Measurements from ENCODE around the gene EBLN1.
A peak's percentile ranks its signal among the peaks of the same experiment; 100 is the strongest.

Gene EBLN1

DNA sequence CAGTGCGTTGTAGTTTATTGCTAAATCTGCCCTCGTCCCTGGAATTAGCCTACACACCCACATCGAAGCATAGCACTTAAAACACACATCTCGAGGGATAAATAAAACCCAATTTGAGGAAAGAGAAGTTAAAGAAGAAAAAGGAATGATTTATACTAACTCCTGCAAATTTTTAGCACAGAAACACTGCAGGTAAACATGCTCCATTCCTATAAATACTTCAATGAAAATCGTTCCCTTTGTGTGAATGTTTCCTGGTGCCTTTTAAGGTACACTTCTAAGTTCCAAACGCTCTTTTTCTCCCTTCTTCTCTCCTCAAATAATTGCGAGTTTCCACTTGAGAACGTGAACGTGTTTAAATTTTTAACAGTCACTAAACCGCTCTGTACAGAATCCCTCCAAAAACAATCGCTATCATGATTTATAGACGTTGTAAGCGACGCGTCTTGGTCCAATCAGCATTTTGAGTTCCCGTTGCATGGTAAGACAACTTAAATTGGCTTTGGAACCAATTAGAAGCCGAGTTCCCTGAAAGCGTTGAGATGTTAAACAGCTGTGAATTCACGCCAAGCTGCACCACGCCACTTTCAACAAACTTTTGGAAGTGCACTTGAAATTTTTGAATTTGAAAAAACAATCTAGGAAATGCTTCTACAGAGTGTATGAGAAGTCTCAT, 12.5 kb upstream of the EBLN1 start:
- CTCF ChIA-PET = interaction anchor here (0.8 to 1.4 kb wide), 2 partner anchors 14 to 15 kb away, joined by 3 to 4 read pairs; no protein-coding TSS in a partner anchor
- TF ChIP-seq, protein P1, sequence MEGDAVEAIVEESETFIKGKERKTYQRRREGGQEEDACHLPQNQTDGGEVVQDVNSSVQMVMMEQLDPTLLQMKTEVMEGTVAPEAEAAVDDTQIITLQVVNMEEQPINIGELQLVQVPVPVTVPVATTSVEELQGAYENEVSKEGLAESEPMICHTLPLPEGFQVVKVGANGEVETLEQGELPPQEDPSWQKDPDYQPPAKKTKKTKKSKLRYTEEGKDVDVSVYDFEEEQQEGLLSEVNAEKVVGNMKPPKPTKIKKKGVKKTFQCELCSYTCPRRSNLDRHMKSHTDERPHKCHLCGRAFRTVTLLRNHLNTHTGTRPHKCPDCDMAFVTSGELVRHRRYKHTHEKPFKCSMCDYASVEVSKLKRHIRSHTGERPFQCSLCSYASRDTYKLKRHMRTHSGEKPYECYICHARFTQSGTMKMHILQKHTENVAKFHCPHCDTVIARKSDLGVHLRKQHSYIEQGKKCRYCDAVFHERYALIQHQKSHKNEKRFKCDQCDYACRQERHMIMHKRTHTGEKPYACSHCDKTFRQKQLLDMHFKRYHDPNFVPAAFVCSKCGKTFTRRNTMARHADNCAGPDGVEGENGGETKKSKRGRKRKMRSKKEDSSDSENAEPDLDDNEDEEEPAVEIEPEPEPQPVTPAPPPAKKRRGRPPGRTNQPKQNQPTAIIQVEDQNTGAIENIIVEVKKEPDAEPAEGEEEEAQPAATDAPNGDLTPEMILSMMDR (IDR thresholded peaks at IDR 0.05; ENCODE audit: insufficient read depth, low read length, missing control alignments) = no peak
- no peak for DNase-seq (ENCODE audit: low read depth, low spot score)
- POLR2A ChIA-PET = no interaction called here
- H3K4me3 ChIP-seq (ENCODE audit: low read depth, low read length) = peak overlapping the region; percentile 70

- no peak for DNase-seq (ENCODE audit: low read depth, low spot score)
- CTCF ChIA-PET = interaction anchor here (0.8 to 1.4 kb wide), 2 partner anchors 14 to 16 kb away, joined by 3 to 4 read pairs; no protein-coding TSS in a partner anchor
- H3K4me3 ChIP-seq (ENCODE audit: low read depth, low read length) = peak overlapping the region; percentile 70
- POLR2A ChIA-PET = interaction anchor here (1.4 kb wide), 1 partner anchor 87 kb away, joined by 16 read pairs; the partner anchor contains the start of gene COMMD3
- TF ChIP-seq, protein P1 (IDR thresholded peaks at IDR 0.05; ENCODE audit: insufficient read depth, low read length, missing control alignments) = no peak
Measured at GRCh38 chr10:22229802-22230157, 12.0 kb upstream of the EBLN1 start.

GRCh38 chr10:22228943-22229801, 11.4 kb upstream of the EBLN1 start:
- ChIA-PET CTCF (interaction anchor here (0.8 to 1.4 kb wide), 2 partner anchors 15 to 17 kb away, joined by 3 to 4 read pairs; no protein-coding TSS in a partner anchor), POLR2A (interaction anchor here (0.5 to 1.4 kb wide), 2 partner anchors 87 to 453 kb away, joined by 3 to 16 read pairs; partner anchors contain the start of gene COMMD3)
- peak; percentile 52 for DNase-seq (ENCODE audit: low read depth, low spot score)
- TF ChIP-seq, protein P1 (IDR thresholded peaks at IDR 0.05; ENCODE audit: insufficient read depth, low read length, missing control alignments) = no peak
- peak overlapping the region; percentile 70 for H3K4me3 ChIP-seq (ENCODE audit: low read depth, low read length)

GRCh38 chr10:22228167-22228938, 10.5 kb upstream of the EBLN1 start:
- POLR2A ChIA-PET = interaction anchor here (0.5 to 1.4 kb wide), 2 partner anchors 88 to 454 kb away, joined by 3 to 16 read pairs; partner anchors contain the start of gene COMMD3
- peak overlapping the region; percentile 70 for H3K4me3 ChIP-seq (ENCODE audit: low read depth, low read length)
- TF ChIP-seq, protein P1 (IDR thresholded peaks at IDR 0.05; ENCODE audit: insufficient read depth, low read length, missing control alignments) = no peak
- CTCF ChIA-PET = no interaction called here
- no peak for DNase-seq (ENCODE audit: low read depth, low spot score)

- no peak for DNase-seq (ENCODE audit: low read depth, low spot score)
- POLR2A ChIA-PET = no interaction called here
- CTCF ChIA-PET = no interaction called here
- H3K4me3 ChIP-seq (ENCODE audit: low read depth, low read length) = no peak overlapping the region
- TF ChIP-seq, protein P1 (IDR thresholded peaks at IDR 0.05; ENCODE audit: insufficient read depth, low read length, missing control alignments) = no peak
Measured at GRCh38 chr10:22226599-22226998, 8.8 kb upstream of the EBLN1 start.
